ENCODE measurements around the gene FBXW4. TPM values are rescaled to one million over a fixed set of nuclear protein-coding genes. Genes with fewer than 3 reads are reported as not detected.

The FBXW4 gene
- total and polyA plus RNA-seq, 2 experiments from 2014 or later: 15.5 to 32.7 TPM

- Histone ChIP-seq H3K4me1 (ENCODE audit: insufficient read depth) (peaks cover 4% of the 10 kb centered on the region), H3K9me3 (ENCODE audit: low read depth) (no peaks in the 10 kb centered on the region), H3K79me2 (no peaks in the 10 kb centered on the region), H2AFZ (no peak overlapping the region), H4K20me1 (ENCODE audit: insufficient read depth, poor library complexity, severe bottlenecking) (no peaks in the 10 kb centered on the region), H3K36me3 (replicated peaks; ENCODE audit: insufficient read depth, low read depth) (no peaks in the 10 kb centered on the region), H3K4me2 (no peak overlapping the region), H3K4me3 (no peak overlapping the region), H3K9me2 (replicated peaks; ENCODE audit: insufficient read depth) (no peaks in the 10 kb centered on the region), H3K27me3 (no peaks in the 10 kb centered on the region), H3K27ac (peak overlapping the region; percentile 28)
- TF ChIP-seq CTCF (IDR thresholded peaks at IDR 0.05; ENCODE audit: poor library complexity) (no peak), EZH2 (IDR thresholded peaks at IDR 0.05; ENCODE audit: borderline replicate concordance) (no peak), EZH2phosphoT487 (IDR thresholded peaks at IDR 0.05; ENCODE audit: low read depth, severe bottlenecking, unreplicated experiment) (no peak)
- 55% methylated on average over 8 of the region's 8 CpGs for WGBS (ENCODE audit: low lambda C conversion rate, missing lambda C conversion rate)
- DNase-seq (ENCODE audit: low spot score): peak; percentile 21
Measured at GRCh38 chr10:101725296-101726114, 30.5 kb upstream of the FBXW4 start.

- H3K36me3 ChIP-seq (replicated peaks; ENCODE audit: insufficient read depth, low read depth): no peaks in the 10 kb centered on the region
- H3K4me1 ChIP-seq (ENCODE audit: insufficient read depth): peaks cover 4% of the 10 kb centered on the region
- no peaks in the 10 kb centered on the region for H3K27me3 ChIP-seq
- no peak overlapping the region for H3K4me2 ChIP-seq
- TF ChIP-seq CTCF (IDR thresholded peaks at IDR 0.05; ENCODE audit: poor library complexity) (no peak), EZH2phosphoT487 (IDR thresholded peaks at IDR 0.05; ENCODE audit: low read depth, severe bottlenecking, unreplicated experiment) (no peak), EZH2 (IDR thresholded peaks at IDR 0.05; ENCODE audit: borderline replicate concordance) (no peak)
- H3K27ac ChIP-seq: no peak overlapping the region
- H3K9me3 ChIP-seq (ENCODE audit: low read depth): no peaks in the 10 kb centered on the region
- H3K79me2 ChIP-seq: no peaks in the 10 kb centered on the region
- no peaks in the 10 kb centered on the region for H3K9me2 ChIP-seq (replicated peaks; ENCODE audit: insufficient read depth)
- no peak for DNase-seq (ENCODE audit: low spot score)
- H2AFZ ChIP-seq: no peak overlapping the region
- no peaks in the 10 kb centered on the region for H4K20me1 ChIP-seq (ENCODE audit: insufficient read depth, poor library complexity, severe bottlenecking)
- 95% methylated on average over 2 of the region's 2 CpGs for WGBS (ENCODE audit: low lambda C conversion rate, missing lambda C conversion rate)
- H3K4me3 ChIP-seq: no peak overlapping the region
Measured at GRCh38 chr10:101724446-101724845, 29.5 kb upstream of the FBXW4 start.

- no peaks in the 10 kb centered on the region for H3K36me3 ChIP-seq (replicated peaks; ENCODE audit: insufficient read depth, low read depth)
Measured at GRCh38 chr10:101723176-101723575, 28.2 kb upstream of the FBXW4 start.

More at GRCh38 chr10:101723176-101723575, 28.2 kb upstream of the FBXW4 start:
- no peak for DNase-seq (ENCODE audit: low spot score)
- Histone ChIP-seq H3K27ac (no peak overlapping the region), H3K4me1 (ENCODE audit: insufficient read depth) (peaks cover 4% of the 10 kb centered on the region), H3K4me3 (no peak overlapping the region), H3K27me3 (no peaks in the 10 kb centered on the region), H2AFZ (no peak overlapping the region), H3K9me2 (replicated peaks; ENCODE audit: insufficient read depth) (no peaks in the 10 kb centered on the region), H3K9me3 (ENCODE audit: low read depth) (no peaks in the 10 kb centered on the region), H4K20me1 (ENCODE audit: insufficient read depth, poor library complexity, severe bottlenecking) (no peaks in the 10 kb centered on the region), H3K4me2 (no peak overlapping the region), H3K79me2 (no peaks in the 10 kb centered on the region)
- 92% methylated on average over 3 of the region's 3 CpGs for WGBS (ENCODE audit: low lambda C conversion rate, missing lambda C conversion rate)
- TF ChIP-seq EZH2 (IDR thresholded peaks at IDR 0.05; ENCODE audit: borderline replicate concordance) (no peak), CTCF (IDR thresholded peaks at IDR 0.05; ENCODE audit: poor library complexity) (no peak)

Measured in hepatocyte (in vitro differentiated cells).